ENCODE results near the gene PTCHD1.

Gene PTCHD1

DNA sequence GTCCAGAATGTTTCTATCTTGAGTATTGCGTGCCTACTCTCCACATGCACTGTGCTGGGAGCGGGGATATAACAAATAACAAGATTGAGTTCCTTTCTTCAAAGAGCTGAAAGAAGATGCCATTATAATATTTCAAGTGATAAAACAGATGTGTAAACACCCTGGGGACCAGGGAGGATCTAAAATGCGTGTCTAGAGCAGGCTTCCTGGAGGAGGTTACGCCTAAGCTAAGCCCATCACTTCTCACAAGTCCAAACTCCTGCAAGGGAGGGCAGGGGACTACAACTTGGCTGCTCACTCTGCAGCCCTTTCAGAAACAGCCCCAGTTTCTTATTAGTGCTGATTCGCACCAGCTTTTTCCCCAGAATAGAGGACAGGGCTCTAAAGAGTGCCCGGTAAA is 21.5 kb downstream of the PTCHD1 start:
- no peak for DNase-seq (ENCODE audit: low spot score)

DNA sequence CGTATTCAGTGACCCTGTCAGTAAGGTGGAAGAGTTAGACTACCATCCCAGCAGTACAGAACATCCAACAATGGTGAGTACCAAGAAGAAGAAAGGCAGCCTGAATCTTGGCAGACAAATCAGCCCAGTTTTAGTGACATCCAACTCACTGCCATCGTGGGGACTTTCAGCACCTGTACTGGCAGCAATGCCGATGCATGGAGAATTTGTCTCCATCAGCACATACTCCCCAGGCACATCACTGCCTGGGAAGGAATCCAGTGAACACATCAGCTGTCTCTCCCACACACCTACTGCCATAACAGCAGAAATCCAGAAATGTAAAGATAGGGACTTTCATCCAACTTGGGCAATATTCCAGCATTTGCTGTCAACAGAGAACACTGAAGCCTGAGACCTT is 29.8 kb downstream of the PTCHD1 start:
- no peak for DNase-seq (ENCODE audit: low spot score)

DNA sequence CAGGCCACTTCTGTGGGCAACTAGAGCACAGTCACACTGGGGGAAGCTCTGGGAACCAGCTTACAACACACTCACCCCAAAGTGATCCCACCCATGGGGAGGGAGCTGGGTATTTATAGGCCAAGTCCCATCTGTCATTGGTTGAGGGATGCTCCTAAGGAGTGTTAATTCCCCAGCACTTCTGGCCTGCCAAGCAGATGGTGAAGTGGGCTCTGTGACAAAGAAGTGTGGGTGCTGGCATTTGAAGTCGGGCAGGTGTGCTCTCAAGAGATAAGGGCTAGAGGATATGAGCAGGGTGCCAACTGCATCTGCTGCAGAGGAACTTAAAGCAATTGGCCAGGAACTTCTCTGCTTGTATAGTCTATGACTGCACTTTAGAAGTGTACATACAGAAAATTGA is 30.9 kb downstream of the PTCHD1 start:
- no peak for DNase-seq (ENCODE audit: low spot score)

DNA sequence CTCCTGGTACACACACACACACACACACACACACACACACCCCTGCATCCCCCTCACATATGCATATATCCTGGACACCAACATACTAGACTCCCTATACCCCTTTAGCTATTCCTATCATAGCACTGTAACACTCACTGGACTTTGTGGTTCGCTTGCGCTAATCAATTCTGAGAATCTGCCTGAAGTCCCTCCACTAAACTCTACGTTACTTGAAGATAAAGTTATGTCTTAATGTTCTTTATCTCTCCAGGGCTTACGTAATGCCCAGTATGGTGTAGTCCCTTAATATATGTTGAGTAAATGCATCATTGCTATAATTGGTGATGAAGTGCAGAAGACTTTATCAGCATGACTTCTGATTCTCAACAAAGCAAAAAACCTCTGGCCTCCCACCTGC is 32.3 kb downstream of the PTCHD1 start:
- no peak for DNase-seq (ENCODE audit: low spot score)

DNA sequence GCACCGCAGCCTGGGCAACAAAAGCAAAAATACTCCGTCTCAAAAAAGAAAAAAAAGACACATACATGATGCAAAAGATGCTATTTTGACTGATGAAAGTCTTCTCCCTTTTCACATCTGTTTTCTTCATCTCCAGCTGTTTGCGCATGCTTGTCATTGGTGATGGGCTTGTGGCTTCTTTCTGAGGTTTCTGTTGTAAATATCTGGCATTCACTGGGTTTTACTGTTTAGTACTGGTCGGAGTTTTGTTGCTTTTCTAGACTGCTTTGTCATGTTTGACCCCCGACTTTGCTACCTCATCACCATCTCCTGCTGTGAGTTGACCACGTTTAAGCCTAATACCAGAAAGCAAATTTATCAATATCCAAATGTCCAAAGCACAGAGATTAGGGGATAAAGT is 34.4 kb downstream of the PTCHD1 start:
- DNase-seq (ENCODE audit: low spot score): no peak

DNA sequence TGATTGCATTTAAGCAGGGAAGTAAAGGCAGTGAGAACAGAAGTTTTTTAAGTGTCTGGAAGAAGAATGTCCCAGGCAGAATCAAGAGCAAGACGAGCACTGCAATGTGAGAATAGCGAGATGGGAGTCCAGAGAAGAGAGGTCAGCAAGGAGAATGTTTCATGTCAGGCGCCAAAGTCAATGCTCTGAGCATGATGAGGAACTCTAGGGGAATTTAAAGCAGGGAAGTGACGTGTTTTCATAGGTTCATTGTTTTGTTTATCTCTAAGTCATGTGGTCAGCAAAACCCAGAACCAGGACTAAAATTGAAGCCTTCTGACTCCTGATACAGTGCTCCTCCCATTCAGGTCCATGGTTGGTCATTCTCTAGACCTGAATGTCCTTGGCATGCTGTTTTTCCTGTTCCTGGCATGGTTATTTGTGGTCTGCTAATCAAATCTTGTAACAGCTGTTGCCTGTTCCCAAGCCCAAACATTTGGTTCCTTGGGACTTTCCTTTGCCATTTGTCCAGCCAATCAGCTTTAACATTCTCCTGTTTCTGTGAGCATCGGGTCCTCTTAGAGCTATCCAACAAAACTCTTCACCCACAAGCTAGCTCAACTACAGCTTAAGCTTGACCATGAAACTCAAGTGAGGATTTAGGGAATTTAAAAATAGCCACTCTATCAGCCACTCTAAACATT is 37.7 kb downstream of the PTCHD1 start:
- no peak for DNase-seq (ENCODE audit: low spot score)

DNA sequence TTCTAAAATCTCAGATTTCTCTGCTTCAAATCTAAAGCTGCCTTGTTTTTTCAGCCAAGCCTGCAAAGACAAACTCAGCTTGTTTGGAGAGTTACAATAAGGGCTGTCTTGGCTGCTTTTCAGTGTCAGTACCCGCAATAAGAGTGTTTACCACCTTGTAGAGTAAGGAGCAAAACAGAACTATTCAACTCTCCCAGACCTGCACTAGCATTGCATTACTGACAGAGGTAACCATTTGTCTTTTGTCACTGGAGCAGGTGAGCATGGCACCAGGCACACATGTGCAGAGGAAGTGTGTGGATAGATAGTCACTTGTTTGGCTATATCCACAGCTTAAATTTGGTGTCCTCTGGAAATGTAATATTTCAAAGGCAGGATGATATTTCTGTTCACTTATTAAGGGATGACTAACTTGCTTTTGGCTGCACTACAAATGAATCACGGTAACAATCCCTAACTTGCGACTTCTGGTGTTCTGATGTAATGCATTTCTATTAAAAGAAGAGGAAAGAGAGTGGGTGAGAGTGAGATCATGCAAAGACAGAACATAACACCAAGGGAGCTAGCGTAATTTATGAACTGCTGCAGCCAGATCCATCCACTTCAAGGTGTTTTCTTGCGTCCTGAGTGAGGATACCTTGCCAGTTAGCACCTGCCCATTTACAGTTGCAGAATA is 38.6 kb downstream of the PTCHD1 start:
- DNase-seq (ENCODE audit: low spot score): no peak

DNA sequence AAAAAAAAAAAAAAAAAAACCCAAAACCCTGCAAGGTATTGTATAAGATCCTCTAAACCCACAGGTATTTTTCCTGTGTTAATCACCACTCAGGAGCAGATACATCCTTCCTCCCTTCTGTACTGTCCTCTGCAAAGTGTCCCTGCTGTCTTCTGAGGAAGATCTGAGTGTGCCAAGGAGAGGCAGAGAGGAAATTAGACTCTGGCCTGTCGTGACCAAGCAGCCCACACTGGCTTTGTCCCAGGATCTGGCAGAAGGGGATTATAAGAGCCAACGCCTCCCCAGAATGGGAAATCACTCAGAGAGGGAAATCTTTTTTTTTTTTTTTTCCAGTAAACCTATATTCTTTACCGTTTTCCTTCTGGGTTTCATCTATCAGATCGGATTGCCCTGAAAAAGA is 39.6 kb downstream of the PTCHD1 start:
- DNase-seq (ENCODE audit: low spot score): no peak

DNA sequence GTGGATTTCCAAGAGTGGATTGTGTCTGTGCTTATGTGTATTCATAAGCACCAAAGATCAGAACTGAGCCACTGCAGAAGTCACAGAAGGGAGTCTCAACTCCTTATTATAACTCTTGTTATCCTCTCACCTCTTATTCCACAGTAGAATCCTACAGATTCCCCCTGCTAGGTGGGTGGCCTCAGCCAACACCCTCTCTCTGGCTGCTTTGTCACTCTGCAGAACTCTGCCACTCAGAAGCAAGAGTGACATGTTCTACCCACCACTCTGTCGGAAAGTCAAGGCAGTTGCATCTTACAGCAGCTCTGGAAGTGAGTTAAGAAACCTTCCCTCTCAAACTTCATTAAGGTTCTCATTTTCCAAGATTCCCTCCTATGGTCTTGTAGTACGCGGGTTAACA is 41.9 kb downstream of the PTCHD1 start:
- no peak for DNase-seq (ENCODE audit: low spot score)

DNA sequence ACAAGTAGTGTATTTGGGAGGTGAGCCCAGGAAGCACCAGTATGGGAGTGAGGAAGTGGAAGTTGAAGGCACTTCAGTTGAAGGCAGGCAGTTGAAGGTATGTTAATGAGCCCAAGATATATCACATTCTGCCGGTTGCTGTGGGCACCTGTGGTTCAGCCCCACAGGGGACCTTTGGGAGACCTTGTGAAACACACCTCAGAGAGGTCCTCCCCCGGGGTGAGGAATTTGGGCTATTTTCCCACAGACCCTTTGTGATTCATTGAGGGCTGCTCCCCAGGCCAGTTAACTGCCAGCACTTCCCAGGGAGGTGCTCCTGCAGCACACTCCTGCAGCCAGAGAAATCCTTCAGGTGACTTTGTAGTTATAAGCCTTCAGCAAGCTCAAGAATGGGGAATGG is 45.9 kb downstream of the PTCHD1 start:
- DNase-seq (ENCODE audit: low spot score): no peak

DNA sequence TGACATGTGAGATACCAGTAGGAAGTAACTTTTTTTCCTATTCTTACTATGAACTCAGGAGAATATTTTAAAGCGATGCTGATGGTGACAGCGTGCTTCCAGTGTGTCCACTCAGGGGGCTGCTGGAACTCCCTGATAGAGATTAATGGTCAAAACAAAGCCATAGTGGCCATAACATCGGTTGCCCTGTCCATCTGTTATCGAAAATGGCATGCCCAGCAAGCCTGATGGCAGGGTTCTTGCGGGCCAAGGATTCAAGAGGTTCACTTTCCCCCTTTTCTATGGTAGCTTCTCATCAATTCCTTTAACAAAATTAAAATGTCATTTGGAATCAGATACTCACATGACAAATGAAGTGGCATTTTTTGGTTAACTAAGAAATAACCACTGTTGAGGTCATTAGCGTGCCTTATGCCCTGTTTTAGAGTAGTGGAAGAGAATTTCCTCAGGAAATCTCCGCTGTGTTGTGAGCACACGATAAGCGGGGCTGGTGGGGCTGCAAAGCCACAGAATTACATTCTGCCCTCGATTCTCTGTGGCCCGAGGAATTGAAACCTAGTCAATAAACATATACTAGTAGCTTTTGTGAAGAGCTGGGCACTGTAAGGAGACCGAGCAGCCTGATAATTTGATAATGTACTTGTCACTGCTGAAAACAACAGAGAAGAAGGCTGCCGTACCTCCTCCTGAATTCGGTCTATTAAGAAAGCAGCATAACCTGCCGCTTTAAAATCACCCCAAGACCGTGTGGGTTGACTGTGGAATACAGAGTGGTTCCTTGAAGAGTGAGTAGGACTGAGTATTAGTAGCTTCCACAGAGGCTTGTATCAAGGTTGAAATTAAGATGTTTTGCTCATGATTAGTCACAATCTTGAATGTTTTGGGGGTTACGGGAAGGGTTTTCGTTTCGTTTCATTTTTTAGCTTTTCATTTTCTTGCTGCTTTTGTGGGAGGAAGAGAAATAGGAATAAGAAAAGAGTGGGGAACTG is 46.7 kb downstream of the PTCHD1 start:
- no peak for DNase-seq (ENCODE audit: low spot score)

DNA sequence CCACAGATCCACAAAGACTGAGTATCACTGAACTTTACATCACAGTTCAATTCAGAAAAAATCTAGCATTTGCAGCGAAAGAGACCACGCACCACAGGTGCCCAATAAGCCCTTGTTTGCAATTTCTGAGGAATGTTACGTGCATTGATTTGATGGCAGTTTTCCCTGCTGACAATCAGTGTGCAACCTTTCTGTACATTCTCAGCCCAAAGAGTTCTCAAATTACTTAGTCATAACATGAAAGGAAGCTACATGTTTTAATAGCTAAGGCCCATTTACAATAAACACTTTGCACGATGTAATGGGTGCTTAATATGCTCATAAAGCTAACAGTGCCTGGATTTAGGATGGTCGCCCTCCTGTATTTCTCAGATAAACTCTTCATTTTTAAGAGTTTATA is 47.9 kb downstream of the PTCHD1 start:
- no peak for DNase-seq (ENCODE audit: low spot score)

DNA sequence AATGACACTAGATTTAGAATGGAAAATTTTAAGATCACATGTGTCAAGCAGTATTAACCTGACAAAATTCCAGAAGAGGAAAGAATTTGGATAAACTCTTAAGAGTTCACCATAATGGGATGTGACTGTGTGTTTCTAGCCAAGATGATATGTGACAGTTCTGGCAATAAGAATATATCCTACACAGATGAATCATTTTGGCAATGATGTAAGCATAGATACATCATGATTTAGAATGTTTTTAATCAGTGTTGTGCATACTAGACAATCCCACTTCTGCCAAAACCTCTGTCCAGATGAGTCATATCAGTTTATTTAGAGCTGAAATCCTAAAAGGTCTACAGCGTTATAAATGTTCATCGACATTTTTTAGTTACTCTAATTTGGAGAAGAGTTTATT is 48.8 kb downstream of the PTCHD1 start:
- no peak for DNase-seq (ENCODE audit: low spot score)

DNA sequence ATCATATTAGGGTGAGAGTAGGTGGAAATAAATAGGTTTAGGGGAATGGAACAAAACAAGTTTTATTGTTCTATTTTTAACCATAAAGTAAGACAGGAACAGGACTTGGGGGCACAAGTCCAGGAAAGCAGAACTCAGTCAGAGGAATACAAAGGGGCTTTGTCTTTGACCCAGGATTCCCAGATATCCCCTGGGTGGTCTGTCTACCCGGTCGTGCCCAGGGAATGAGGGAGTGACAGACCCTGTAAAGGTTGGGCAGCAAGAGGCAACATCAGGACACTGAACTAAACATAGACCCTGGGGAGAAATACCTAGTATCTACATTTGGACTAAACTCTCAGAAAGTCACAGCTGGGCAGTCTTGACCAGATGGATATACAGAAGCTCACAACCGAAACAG is 50.6 kb downstream of the PTCHD1 start:
- DNase-seq (ENCODE audit: low spot score): no peak

DNA sequence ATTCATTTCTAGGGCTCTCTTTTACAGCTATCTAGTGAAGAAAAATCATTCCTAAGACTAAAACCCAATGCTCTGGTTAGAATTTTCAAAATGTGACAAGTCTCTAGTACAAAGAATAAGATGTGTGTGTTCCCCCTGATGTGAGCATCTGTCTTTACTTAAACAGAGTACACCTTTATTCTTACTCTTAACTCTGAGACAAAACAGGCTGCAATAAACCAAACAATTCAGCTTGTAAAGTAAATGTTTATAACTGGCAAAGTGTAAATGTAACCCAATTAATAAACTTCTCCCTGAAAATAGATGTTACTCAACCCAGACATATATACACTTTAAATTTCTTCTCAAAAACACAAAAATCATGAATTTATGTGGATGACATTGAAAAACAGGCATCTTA is 51.6 kb downstream of the PTCHD1 start:
- DNase-seq (ENCODE audit: low spot score): no peak

DNA sequence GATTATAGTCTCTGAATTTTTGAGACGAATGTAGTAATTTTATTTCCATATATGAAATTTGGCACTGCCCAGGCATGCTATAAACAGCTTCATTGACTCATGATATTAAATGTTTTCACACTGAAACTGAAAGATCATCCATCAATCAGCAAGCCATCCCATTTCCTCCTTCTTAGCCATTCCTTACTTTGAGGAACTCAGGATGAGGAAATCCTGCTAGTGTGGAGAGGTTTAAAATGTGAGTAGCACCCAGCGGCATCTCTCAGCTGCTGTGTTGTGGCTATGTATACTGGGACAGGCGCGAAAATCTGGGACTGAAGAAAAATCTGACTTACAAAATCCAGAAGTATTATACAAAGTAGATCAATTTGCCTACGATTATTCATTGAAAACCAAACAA is 52.1 kb downstream of the PTCHD1 start:
- no peak for DNase-seq (ENCODE audit: low spot score)

DNA sequence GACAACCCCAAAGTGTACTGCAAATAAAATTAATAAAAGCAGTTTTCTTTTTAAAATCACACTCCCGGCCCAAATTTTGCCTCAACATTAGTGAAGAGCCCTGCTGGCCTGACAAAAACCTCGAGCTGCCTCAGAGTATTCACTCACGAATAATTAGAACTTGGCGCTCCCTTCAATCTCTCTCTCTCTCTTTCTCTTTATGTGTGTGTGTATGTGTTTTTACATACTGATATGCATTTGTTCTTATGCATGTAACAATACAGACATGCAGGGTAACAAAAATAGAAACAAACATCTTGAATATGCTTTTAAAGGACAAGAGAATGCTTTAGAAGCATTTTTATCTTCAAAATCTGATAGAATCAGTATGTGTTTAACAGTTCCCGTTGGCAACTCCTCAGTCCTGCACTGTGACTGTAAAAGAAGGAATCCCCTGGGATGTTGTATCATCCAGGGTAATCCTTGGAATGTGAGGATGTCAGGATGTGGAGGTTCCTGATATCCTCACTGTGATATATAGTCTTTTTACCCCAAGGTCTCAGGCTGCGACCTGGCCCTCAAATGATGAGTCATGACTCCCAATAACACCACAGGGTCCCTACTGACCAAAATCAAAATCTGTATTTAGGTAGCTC is 53.0 kb downstream of the PTCHD1 start:
- DNase-seq (ENCODE audit: low spot score): no peak

DNA sequence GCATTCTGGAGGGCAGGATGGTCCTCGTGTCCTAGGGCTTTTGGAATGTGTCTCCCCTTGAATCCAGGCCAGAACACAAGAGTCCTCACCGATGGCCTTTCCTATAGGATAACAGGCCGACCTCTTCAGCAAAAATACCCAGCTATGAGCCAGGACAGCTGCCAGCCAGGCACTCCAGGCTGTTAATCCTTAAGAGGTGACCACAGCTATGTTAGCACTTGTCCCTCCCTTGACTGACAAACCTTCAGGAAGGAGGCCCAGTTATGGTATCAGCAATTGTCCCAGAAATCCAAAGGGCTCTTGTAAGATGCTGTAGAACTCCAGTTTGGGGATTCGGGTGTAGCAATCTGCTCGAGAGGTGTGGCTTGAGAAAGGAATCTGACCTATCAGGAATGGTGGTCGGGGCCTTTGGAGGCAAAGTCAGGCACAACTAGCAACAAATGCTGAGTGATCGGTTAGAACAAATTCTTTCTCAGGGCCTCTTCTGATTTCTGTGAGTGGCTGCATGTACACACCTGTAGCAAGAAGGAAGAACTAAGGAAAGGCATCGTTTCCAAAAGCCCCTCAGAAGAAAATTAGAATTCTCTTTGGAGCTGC is 54.6 kb downstream of the PTCHD1 start:
- no peak for DNase-seq (ENCODE audit: low spot score)

DNA sequence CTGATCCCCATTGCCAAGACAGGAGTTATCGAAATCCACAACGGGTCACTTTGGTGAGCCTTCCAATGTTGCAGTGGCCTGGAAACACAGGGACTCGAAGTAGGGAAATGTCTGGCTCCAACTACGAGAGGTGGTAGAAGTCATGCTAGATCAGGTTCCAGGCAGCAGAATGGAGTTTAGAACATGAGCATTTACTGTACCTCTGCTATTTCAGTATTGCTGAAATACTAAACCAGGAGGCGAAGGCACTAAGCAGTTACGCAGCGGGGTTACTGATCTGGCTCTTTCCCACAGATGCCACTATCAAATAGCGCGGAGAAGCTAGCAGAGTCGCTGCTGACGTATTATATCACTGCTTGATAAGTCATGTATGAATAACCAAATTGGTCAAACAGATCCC is 56.3 kb downstream of the PTCHD1 start:
- DNase-seq (ENCODE audit: low spot score): no peak

DNA sequence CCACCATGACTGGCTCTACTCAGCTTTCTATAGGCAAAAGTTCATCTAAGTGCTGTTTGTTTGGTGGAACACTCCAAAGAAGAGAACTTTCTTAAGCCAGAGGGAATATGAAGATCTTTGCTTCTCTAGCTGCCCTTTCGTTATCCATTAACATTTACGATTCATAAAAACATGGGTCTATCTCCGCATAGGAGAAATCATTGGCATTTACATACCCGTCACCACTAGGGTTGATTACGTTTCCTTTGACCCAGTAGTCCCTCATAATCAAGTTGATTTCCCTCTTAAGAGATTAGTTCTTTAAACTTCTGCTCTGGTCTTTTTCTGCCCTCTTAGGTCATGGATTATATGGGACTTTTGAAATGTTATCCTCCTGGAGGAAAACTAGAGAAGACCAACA is 57.5 kb downstream of the PTCHD1 start:
- no peak for DNase-seq (ENCODE audit: low spot score)

DNA sequence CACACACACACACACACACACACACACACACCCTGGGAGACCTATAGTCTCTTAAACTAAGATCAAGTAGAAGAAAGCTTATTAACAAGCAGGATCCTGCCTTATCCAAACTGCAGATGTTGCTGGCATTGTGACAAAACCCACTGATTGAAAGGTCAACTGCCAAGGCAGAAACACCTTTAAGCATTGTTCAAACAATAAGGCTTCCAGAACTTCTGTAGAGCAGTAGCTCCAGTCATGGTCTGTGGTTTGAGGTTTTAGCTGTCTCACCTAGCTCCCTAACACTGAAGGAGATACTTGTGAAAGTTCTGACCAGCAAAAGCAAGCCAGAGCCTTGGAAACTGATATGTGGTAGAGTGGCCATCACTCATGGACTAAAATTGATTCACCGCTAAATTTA is 59.8 kb downstream of the PTCHD1 start:
- DNase-seq (ENCODE audit: low spot score): no peak

DNA sequence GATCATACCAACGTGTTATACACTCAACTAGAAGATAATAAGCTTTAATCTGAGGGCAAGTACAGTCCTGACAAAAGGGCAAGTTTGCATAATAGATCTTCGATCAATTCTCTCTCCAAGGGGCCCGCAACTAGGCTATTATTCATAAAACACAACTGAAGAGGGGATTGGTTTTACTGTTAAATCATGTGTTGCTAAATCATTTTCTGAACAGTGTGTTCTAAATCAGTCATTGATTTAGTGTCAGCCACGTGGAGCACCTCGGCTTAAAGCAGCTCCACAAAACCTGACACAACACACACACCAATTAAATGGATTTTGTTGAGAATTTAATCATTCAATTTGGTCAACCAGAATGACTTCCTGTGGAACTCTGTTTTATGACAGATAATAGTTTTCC is 61.6 kb downstream of the PTCHD1 start:
- DNase-seq (ENCODE audit: low spot score): no peak

Measured in hematopoietic multipotent progenitor cell treated with erythropoietin and hydrocortisone succinate and interleukin-3 and kit ligand, for 15 days (in vitro differentiated cells).